Stimulated activated CD4-positive, alpha-beta T cell treated with anti-CD3 and anti-CD28 coated beads, TNF-alpha, amount 100 ng/mL, for 4 hours (primary cell): ENCODE measurements around the gene SRRM4.
"Not testable (repeated sequence)": the region's sequence is repeated elsewhere in the genome, so short reads cannot be mapped to it uniquely, and the experiment has no call there.

Source experiments
- DNase-seq, 3 experiments: peaks; one replicate each; pipeline ENCODE4 v3.0.0-alpha.2; 2020; ENCODE audit warnings: low read depth in 3 of 3

The SRRM4 gene

GRCh38 chr12:118981285-118982211 lies at the start of gene SRRM4:
SRRM4 (plus strand) TSS chr12:118981541; CDS start chr12:118981883, 342 bp downstream.
- no peak for DNase-seq

GRCh38 chr12:118946256-118946655 lies 35.1 kb upstream of the SRRM4 start:
- DNase-seq = no peak

GRCh38 chr12:118958520-118958919 lies 22.8 kb upstream of the SRRM4 start:
- DNase-seq = no peak

GRCh38 chr12:118959348-118959747 lies 22.0 kb upstream of the SRRM4 start:
- DNase-seq = no peak

GRCh38 chr12:118959985-118960560 lies 21.3 kb upstream of the SRRM4 start:
- no peak for DNase-seq

- no peak for DNase-seq
Measured at GRCh38 chr12:118960865-118961264, 20.5 kb upstream of the SRRM4 start.

GRCh38 chr12:118964988-118965387 lies 16.4 kb upstream of the SRRM4 start:
- no peak for DNase-seq

- no peak for DNase-seq
Measured at GRCh38 chr12:118970856-118971255, 10.5 kb upstream of the SRRM4 start.

- no peak for DNase-seq
Measured at GRCh38 chr12:118972982-118973381, 8.4 kb upstream of the SRRM4 start.

GRCh38 chr12:118979763-118980406 lies 1.5 kb upstream of the SRRM4 start:
- DNase-seq = no peak

GRCh38 chr12:118980407-118981014 lies 830 bp upstream of the SRRM4 start:
- DNase-seq = no peak

GRCh38 chr12:118982302-118982701 lies 961 bp downstream of the SRRM4 start:
- DNase-seq = no peak

- no peak for DNase-seq
Measured at GRCh38 chr12:118982984-118983761, 1.8 kb downstream of the SRRM4 start.

- DNase-seq = no peak
Measured at GRCh38 chr12:118984161-118984943, 3.0 kb downstream of the SRRM4 start.

- no peak for DNase-seq
Measured at GRCh38 chr12:118986050-118986449, 4.7 kb downstream of the SRRM4 start.

GRCh38 chr12:118999107-118999506 lies 17.8 kb downstream of the SRRM4 start:
- no peak for DNase-seq

- no peak for DNase-seq
Measured at GRCh38 chr12:119005085-119005484, 23.7 kb downstream of the SRRM4 start.

GRCh38 chr12:119005913-119006312 lies 24.6 kb downstream of the SRRM4 start:
- no peak for DNase-seq

- no peak for DNase-seq
Measured at GRCh38 chr12:119006746-119007145, 25.4 kb downstream of the SRRM4 start.

- not testable (repeated sequence) for DNase-seq
Measured at GRCh38 chr12:119008273-119008672, 26.9 kb downstream of the SRRM4 start.
